ENCODE data around the gene CKAP4.

DNA sequence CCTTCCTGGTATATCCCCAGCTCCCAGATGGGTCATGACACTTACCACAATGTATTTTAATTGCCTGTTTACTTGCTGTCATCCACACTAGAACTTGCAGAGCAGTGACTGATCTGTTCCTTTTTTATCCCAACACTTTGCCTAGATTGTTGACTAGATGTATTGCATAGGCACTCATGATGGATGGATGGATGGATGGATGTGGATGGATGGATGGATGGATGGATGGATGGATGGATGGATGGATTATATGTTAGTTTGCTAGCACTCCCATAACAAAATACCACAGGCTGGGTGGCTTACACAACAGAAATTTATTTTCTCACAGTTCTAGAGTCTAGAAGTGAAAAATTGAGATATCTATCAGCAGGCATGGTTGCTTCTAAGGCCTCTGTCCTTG is 8.7 kb upstream of the CKAP4 start:
- no peak for TF ChIP-seq CTCF (IDR thresholded peaks at IDR 0.05)
- no peak for TF ChIP-seq EP300 (IDR thresholded peaks at IDR 0.05)
- no peak for TF ChIP-seq POLR2A (IDR thresholded peaks at IDR 0.05)

All from stomach (tissue), 4 donors.